ENCODE measurements around the gene PTCD1. TPM values are rescaled to one million over a fixed set of nuclear protein-coding genes. Genes with fewer than 3 reads are reported as not detected.
A peak's percentile ranks its signal among the peaks of the same experiment; 100 is the strongest.

Gene PTCD1
- total RNA-seq, 1 donor from 2014 or later, result 11.3 TPM

DNA sequence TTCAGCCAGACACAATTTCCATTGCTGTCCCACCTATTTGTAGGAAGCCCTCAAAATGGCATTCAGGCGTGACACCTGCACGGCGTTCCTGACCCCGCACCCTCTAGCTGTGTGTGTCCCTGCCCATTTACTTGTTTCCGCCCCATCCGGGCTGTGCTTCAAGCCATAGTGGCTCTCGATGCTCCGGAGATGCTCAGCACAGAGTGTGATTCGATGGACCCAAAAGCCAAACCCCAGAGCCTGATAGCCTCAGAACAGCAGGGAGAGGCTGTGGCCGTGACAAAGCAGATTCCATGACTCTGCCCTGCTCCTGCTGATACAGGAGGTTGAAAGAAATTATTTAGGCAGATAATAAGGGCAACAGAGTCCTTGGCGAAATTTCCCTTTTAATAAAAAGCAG is 16.4 kb downstream of the PTCD1 start:
- Histone ChIP-seq H3K36me3 (ENCODE audit: control insufficient read depth, insufficient read depth, low read length) (peaks cover 36% of the 10 kb centered on the region), H3K27me3 (ENCODE audit: control insufficient read depth, insufficient read depth, low read length) (no peaks in the 10 kb centered on the region), H3K4me3 (ENCODE audit: low read depth, low read length) (no peak overlapping the region)
- DNase-seq (ENCODE audit: low read depth) (no peak), FAIRE-seq (no peak)
- TF ChIP-seq, protein P1, sequence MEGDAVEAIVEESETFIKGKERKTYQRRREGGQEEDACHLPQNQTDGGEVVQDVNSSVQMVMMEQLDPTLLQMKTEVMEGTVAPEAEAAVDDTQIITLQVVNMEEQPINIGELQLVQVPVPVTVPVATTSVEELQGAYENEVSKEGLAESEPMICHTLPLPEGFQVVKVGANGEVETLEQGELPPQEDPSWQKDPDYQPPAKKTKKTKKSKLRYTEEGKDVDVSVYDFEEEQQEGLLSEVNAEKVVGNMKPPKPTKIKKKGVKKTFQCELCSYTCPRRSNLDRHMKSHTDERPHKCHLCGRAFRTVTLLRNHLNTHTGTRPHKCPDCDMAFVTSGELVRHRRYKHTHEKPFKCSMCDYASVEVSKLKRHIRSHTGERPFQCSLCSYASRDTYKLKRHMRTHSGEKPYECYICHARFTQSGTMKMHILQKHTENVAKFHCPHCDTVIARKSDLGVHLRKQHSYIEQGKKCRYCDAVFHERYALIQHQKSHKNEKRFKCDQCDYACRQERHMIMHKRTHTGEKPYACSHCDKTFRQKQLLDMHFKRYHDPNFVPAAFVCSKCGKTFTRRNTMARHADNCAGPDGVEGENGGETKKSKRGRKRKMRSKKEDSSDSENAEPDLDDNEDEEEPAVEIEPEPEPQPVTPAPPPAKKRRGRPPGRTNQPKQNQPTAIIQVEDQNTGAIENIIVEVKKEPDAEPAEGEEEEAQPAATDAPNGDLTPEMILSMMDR (IDR thresholded peaks at IDR 0.05; ENCODE audit: insufficient read depth, low read length, severe bottlenecking), result no peak

DNA sequence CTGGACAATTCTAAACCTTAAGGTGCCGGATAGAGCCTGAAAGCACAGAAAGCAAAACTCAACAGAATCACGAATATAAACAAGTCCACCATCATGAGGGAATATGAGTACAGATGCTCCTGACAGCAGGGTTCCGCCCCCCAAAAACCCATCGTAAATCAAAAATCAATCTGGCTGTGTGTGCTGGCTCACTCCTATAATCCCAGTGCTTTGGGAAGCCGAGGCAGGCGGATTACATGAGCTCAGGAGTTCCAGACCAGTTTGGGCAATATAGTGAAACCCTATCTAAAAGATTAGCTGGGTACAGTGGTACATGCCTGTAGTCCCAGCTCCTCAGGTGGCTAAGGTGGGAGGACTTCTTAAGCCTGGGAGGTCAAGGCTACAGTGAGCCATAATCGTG is 17.6 kb downstream of the PTCD1 start:
- peaks cover 41% of the 10 kb centered on the region for H3K36me3 ChIP-seq (ENCODE audit: control insufficient read depth, insufficient read depth, low read length)
- TF ChIP-seq, protein P1 (IDR thresholded peaks at IDR 0.05; ENCODE audit: insufficient read depth, low read length, severe bottlenecking), result no peak
- FAIRE-seq, result peak; percentile 23
- no peak overlapping the region for H3K4me3 ChIP-seq (ENCODE audit: low read depth, low read length)
- no peak for DNase-seq (ENCODE audit: low read depth)
- H3K27me3 ChIP-seq (ENCODE audit: control insufficient read depth, insufficient read depth, low read length), result no peaks in the 10 kb centered on the region

DNA sequence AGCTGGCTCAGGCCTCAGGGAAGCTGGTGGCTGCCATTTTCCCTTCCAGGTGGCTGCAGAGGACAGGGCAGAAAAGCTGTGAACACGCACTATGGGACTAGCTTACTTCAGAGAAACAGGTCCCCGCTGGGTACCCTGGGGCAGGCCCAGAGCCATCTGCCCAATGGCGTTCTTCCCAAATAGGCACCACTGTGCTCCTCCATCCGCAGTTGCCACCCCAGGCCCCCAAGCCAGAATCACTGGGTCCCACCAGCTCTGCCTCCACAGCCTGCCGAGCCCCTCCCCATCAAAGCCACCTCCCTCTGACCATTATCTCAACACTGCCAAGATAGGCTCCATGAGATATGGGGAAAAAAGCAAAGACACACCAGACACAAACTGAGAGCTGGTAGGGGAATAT is 18.4 kb downstream of the PTCD1 start:
- peaks cover 39% of the 10 kb centered on the region for H3K36me3 ChIP-seq (ENCODE audit: control insufficient read depth, insufficient read depth, low read length)
- no peaks in the 10 kb centered on the region for H3K27me3 ChIP-seq (ENCODE audit: control insufficient read depth, insufficient read depth, low read length)
- no peak overlapping the region for H3K4me3 ChIP-seq (ENCODE audit: low read depth, low read length)
- FAIRE-seq (no peak), DNase-seq (ENCODE audit: low read depth) (no peak)
- TF ChIP-seq, protein P1 (IDR thresholded peaks at IDR 0.05; ENCODE audit: insufficient read depth, low read length, severe bottlenecking), result no peak

DNA sequence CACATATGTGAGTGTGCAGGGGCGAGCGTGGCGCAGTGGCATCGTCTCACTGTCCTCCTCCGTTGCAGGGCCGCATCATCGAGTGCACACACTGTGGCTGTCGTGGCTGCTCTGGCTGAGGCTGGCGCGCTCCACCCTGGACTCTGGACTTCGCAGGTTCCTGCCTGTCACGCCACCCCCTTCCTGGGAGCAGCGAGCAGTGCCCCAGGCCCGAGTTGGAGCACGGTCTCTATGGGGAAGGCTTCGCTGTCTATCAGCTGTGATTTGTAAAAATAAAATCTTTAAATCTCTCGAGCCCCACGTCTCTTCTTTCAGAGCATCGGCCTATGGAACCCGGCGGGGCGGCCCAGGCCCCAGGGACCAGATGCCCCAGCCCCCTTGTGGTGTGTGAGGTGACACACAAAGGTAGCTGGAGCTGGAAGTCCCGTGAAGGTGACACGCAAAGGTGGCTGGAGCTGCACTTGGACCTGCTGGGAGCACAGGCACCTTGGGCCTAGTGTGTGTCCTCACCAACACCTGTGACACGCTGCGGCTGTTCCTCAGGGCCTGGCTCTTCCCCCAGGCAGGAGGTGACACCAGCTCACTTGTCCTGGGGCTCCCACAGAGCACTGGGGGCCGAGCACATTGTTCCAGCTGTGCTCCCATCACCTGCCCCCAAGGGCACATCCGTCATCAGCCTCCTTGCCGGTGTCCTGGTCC is 19.1 kb downstream of the PTCD1 start:
- TF ChIP-seq, protein P1 (IDR thresholded peaks at IDR 0.05; ENCODE audit: insufficient read depth, low read length, severe bottlenecking), result no peak
- Histone ChIP-seq H3K4me3 (ENCODE audit: low read depth, low read length) (no peak overlapping the region), H3K36me3 (ENCODE audit: control insufficient read depth, insufficient read depth, low read length) (peaks cover 37% of the 10 kb centered on the region), H3K27me3 (ENCODE audit: control insufficient read depth, insufficient read depth, low read length) (no peaks in the 10 kb centered on the region)
- FAIRE-seq (no peak), DNase-seq (ENCODE audit: low read depth) (no peak)

DNA sequence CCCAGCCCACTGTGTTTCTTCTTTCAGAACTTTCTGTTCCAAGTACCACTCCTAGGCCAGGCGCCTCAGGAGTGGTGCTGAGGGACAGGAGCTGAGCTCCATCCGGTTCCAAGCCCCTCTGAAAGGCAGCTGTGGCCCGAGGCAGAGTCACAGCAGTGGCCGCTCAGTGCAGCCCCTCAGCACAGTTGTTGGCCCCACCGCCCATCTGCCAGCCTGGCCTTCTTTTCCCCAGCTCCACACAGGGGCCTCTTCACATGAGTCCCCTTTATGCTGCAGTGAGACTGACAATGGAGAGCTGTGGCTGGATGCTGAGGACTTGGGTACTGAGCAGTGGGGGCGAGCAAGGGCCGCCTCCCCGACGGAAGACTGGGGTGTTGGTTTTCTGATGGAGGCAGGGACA is 20.3 kb downstream of the PTCD1 start:
- H3K4me3 ChIP-seq (ENCODE audit: low read depth, low read length), result no peak overlapping the region
- H3K27me3 ChIP-seq (ENCODE audit: control insufficient read depth, insufficient read depth, low read length), result no peaks in the 10 kb centered on the region
- TF ChIP-seq, protein P1 (IDR thresholded peaks at IDR 0.05; ENCODE audit: insufficient read depth, low read length, severe bottlenecking), result no peak
- H3K36me3 ChIP-seq (ENCODE audit: control insufficient read depth, insufficient read depth, low read length), result peaks cover 34% of the 10 kb centered on the region
- FAIRE-seq, result no peak
- DNase-seq (ENCODE audit: low read depth), result no peak
